GM18498 (cell line): ENCODE measurements around the gene ARHGAP26.

Experiments
- ATAC-seq: cut with Tn5 transposase; IDR thresholded peaks from one replicate; pipeline ENCODE4 v1.9.1; 2021; ENCODE audit warnings: mild to moderate bottlenecking, moderate library complexity; ENCODE audit not compliant: unreplicated experiment

Gene ARHGAP26

GRCh38 chr5:142869886-142870285, 99.7 kb downstream of the ARHGAP26 start:
- ATAC-seq: no peak

- no peak for ATAC-seq
Observed at GRCh38 chr5:142870532-142871362, 100.6 kb downstream of the ARHGAP26 start.

- ATAC-seq: no peak
Observed at GRCh38 chr5:142871363-142872193, 101.4 kb downstream of the ARHGAP26 start.

GRCh38 chr5:142872217-142872616, 102.0 kb downstream of the ARHGAP26 start:
- no peak for ATAC-seq

GRCh38 chr5:142872795-142873194, 102.6 kb downstream of the ARHGAP26 start:
- ATAC-seq: no peak

- no peak for ATAC-seq
Observed at GRCh38 chr5:142873831-142874230, 103.7 kb downstream of the ARHGAP26 start.

- no peak for ATAC-seq
Observed at GRCh38 chr5:142874540-142874939, 104.4 kb downstream of the ARHGAP26 start.

- ATAC-seq: no peak
Observed at GRCh38 chr5:142875936-142876335, 105.8 kb downstream of the ARHGAP26 start.

GRCh38 chr5:142876817-142877216, 106.6 kb downstream of the ARHGAP26 start:
- ATAC-seq: no peak

- no peak for ATAC-seq
Observed at GRCh38 chr5:142878111-142878510, 107.9 kb downstream of the ARHGAP26 start.

- ATAC-seq: no peak
Observed at GRCh38 chr5:142878638-142879037, 108.5 kb downstream of the ARHGAP26 start.

GRCh38 chr5:142881076-142881783, 111.1 kb downstream of the ARHGAP26 start:
- ATAC-seq: no peak

GRCh38 chr5:142881784-142882126, 111.6 kb downstream of the ARHGAP26 start:
- ATAC-seq: no peak

- ATAC-seq: no peak
Observed at GRCh38 chr5:142883025-142883424, 112.8 kb downstream of the ARHGAP26 start.

GRCh38 chr5:142883438-142883837, 113.3 kb downstream of the ARHGAP26 start:
- ATAC-seq: no peak

GRCh38 chr5:142884029-142884428, 113.9 kb downstream of the ARHGAP26 start:
- no peak for ATAC-seq

GRCh38 chr5:142886211-142886610, 116.0 kb downstream of the ARHGAP26 start:
- ATAC-seq: no peak

GRCh38 chr5:142886956-142887355, 116.8 kb downstream of the ARHGAP26 start:
- ATAC-seq: no peak

GRCh38 chr5:142888469-142889085, 118.4 kb downstream of the ARHGAP26 start:
- peak; percentile 46 for ATAC-seq

GRCh38 chr5:142892021-142892420, 121.8 kb downstream of the ARHGAP26 start:
- ATAC-seq: no peak

GRCh38 chr5:142894315-142894714, 124.1 kb downstream of the ARHGAP26 start:
- no peak for ATAC-seq
